ENCODE measurements around the gene FYN.

The FYN gene

GRCh38 chr6:111624401-111625098 is 248.7 kb downstream of the FYN start:
- TF ChIP-seq, protein P1, sequence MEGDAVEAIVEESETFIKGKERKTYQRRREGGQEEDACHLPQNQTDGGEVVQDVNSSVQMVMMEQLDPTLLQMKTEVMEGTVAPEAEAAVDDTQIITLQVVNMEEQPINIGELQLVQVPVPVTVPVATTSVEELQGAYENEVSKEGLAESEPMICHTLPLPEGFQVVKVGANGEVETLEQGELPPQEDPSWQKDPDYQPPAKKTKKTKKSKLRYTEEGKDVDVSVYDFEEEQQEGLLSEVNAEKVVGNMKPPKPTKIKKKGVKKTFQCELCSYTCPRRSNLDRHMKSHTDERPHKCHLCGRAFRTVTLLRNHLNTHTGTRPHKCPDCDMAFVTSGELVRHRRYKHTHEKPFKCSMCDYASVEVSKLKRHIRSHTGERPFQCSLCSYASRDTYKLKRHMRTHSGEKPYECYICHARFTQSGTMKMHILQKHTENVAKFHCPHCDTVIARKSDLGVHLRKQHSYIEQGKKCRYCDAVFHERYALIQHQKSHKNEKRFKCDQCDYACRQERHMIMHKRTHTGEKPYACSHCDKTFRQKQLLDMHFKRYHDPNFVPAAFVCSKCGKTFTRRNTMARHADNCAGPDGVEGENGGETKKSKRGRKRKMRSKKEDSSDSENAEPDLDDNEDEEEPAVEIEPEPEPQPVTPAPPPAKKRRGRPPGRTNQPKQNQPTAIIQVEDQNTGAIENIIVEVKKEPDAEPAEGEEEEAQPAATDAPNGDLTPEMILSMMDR (IDR thresholded peaks at IDR 0.05; ENCODE audit: poor library complexity, severe bottlenecking): no peak
- no peaks in the 10 kb centered on the region for H3K9me3 ChIP-seq (ENCODE audit: severe bottlenecking)
- ATAC-seq (ENCODE audit: low read depth): no peak
- no peaks in the 10 kb centered on the region for H3K27me3 ChIP-seq (ENCODE audit: insufficient read depth, poor library complexity, severe bottlenecking)
- H3K4me3 ChIP-seq (ENCODE audit: severe bottlenecking): no peak overlapping the region
- H3K4me1 ChIP-seq (ENCODE audit: insufficient read depth, poor library complexity, severe bottlenecking): peaks cover 2% of the 10 kb centered on the region
- DNase-seq (ENCODE audit: low spot score): no peak
- no peaks in the 10 kb centered on the region for H3K36me3 ChIP-seq (ENCODE audit: low read depth)
- H3K27ac ChIP-seq (ENCODE audit: poor library complexity, severe bottlenecking): no peak overlapping the region

DNA sequence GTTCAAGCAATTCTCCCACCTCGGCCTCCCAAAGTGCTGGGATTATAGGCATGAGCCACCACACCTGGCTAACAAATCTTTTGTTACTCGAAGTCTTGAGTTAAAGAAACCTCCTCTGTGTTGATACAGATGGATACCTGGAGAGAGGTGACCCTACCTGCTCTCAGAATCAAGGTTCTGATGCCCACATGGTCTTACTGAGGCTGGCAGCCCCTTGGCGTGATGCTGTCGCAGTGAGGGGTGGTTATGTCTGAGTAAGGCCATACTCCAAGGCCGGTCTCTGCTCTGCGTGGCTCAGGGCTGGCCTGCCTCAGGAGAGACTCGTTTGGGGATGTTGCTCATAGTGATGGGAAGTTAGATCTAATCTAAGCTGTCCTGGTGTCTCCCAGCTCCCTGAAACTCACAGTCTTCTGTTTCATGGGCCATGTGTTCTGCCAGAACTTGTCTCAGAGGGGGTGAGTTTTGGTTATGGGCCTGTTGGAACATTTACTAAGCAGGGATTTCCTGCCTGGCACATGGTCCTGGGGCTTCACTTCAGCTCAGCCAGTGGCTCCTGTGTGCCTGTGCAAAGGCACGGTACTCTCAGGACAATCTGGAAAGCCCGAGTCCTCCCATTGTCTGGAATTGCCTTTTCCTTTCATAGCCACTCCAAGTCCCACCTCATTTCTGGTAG is 250.1 kb downstream of the FYN start:
- ATAC-seq (ENCODE audit: low read depth) (no peak), DNase-seq (ENCODE audit: low spot score) (no peak)
- TF ChIP-seq, protein P1 (IDR thresholded peaks at IDR 0.05; ENCODE audit: poor library complexity, severe bottlenecking): no peak

DNA sequence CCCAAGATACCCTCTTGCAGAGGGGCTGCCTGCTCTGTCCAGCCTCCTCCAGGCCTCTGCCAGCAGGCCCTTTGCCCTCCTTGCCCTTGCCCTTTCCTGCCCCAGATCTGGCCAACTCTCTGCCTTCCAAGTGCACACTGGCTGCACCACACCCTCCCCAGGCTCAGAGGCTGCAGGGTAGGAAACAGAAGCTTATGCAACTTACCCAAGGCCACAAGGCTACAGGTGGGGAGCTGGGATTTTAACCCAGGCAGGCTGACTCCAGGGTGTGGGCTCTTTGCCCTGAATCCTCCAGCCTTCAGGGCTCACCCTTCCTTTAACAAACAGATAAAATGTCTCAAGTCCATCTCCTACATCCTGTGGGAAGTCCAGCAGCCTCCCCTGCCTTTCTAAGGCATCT is 253.1 kb downstream of the FYN start:
- no peak overlapping the region for H3K27ac ChIP-seq (ENCODE audit: poor library complexity, severe bottlenecking)
- peaks cover 2% of the 10 kb centered on the region for H3K4me1 ChIP-seq (ENCODE audit: insufficient read depth, poor library complexity, severe bottlenecking)

More for the DNA sequence above, 250.1 kb downstream of the FYN start:
- Histone ChIP-seq H3K4me3 (ENCODE audit: severe bottlenecking) (no peak overlapping the region), H3K27ac (ENCODE audit: poor library complexity, severe bottlenecking) (no peak overlapping the region), H3K9me3 (ENCODE audit: severe bottlenecking) (no peaks in the 10 kb centered on the region), H3K36me3 (ENCODE audit: low read depth) (no peaks in the 10 kb centered on the region), H3K27me3 (ENCODE audit: insufficient read depth, poor library complexity, severe bottlenecking) (no peaks in the 10 kb centered on the region), H3K4me1 (ENCODE audit: insufficient read depth, poor library complexity, severe bottlenecking) (peaks cover 2% of the 10 kb centered on the region)

DNA sequence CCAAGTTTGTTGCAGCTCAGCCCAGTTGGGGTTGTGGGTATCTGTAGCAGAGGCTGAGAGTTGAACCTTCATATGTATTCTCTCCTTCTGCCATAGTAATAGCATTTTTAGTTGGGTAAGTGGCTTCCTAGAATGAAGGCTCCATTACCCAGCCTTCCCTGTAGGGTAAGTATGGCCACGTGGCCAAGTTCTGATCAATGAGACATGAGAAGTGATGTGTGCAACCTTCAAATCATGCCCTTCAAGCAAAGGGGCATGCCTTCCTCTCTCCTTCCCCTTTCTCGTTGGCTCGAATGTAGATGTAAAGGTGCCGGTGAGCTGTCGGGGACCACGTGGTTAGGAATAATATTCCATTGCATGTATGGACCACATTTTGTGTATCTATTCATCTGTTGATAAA is 254.8 kb downstream of the FYN start:
- H3K4me3 ChIP-seq (ENCODE audit: severe bottlenecking): no peak overlapping the region
- H3K36me3 ChIP-seq (ENCODE audit: low read depth): no peaks in the 10 kb centered on the region
- H3K9me3 ChIP-seq (ENCODE audit: severe bottlenecking): no peaks in the 10 kb centered on the region
- no peaks in the 10 kb centered on the region for H3K27me3 ChIP-seq (ENCODE audit: insufficient read depth, poor library complexity, severe bottlenecking)
- TF ChIP-seq, protein P1 (IDR thresholded peaks at IDR 0.05; ENCODE audit: poor library complexity, severe bottlenecking): no peak
- H3K4me1 ChIP-seq (ENCODE audit: insufficient read depth, poor library complexity, severe bottlenecking): peaks cover 2% of the 10 kb centered on the region
- ATAC-seq (ENCODE audit: low read depth) (no peak), DNase-seq (ENCODE audit: low spot score) (no peak)
- no peak overlapping the region for H3K27ac ChIP-seq (ENCODE audit: poor library complexity, severe bottlenecking)

More for the DNA sequence above, 253.1 kb downstream of the FYN start:
- DNase-seq (ENCODE audit: low spot score) (no peak), ATAC-seq (ENCODE audit: low read depth) (no peak)
- TF ChIP-seq, protein P1 (IDR thresholded peaks at IDR 0.05; ENCODE audit: poor library complexity, severe bottlenecking): no peak
- H3K27me3 ChIP-seq (ENCODE audit: insufficient read depth, poor library complexity, severe bottlenecking): no peaks in the 10 kb centered on the region
- H3K36me3 ChIP-seq (ENCODE audit: low read depth): no peaks in the 10 kb centered on the region
- no peaks in the 10 kb centered on the region for H3K9me3 ChIP-seq (ENCODE audit: severe bottlenecking)
- no peak overlapping the region for H3K4me3 ChIP-seq (ENCODE audit: severe bottlenecking)

DNA sequence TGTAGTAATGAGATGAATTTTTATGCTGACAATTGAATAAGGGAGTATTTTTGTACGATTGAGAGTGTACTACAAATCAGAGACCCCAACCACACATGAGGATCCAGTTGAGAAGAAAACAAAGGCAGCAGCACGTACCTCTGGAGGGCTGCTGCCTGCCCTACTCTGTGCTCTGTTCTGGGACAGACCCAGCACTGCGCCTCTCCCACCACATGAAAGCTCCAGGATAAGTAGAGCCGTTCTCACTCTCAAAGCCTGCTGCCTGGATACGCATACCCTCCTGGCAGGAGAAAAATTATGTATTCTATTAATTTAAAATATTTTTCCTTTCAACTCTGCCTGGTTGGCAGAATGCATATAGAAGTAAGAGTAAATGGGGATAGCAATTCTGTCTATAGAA is 256.1 kb downstream of the FYN start:
- Histone ChIP-seq H3K36me3 (ENCODE audit: low read depth) (no peaks in the 10 kb centered on the region), H3K27me3 (ENCODE audit: insufficient read depth, poor library complexity, severe bottlenecking) (no peaks in the 10 kb centered on the region), H3K4me1 (ENCODE audit: insufficient read depth, poor library complexity, severe bottlenecking) (no peaks in the 10 kb centered on the region), H3K9me3 (ENCODE audit: severe bottlenecking) (no peaks in the 10 kb centered on the region), H3K27ac (ENCODE audit: poor library complexity, severe bottlenecking) (no peak overlapping the region), H3K4me3 (ENCODE audit: severe bottlenecking) (no peak overlapping the region)
- ATAC-seq (ENCODE audit: low read depth): no peak
- TF ChIP-seq, protein P1 (IDR thresholded peaks at IDR 0.05; ENCODE audit: poor library complexity, severe bottlenecking): no peak
- no peak for DNase-seq (ENCODE audit: low spot score)

All from RWPE2 (cell line).